GM20000 (cell line): ENCODE measurements around the gene TUBB2A.

ENCODE experiments used
- DNase-seq: peaks from one replicate; pipeline ENCODE4 v3.0.0; 2012; ENCODE audit warnings: low spot score
- TF ChIP-seq, protein P1 (sequence below): IDR thresholded peaks from 2 replicates; pipeline ENCODE4 v1.5.1; 2012; ENCODE audit warnings: mild to moderate bottlenecking, control low read depth; ENCODE audit errors: extremely low read depth, missing control alignments

TUBB2A gene

DNA sequence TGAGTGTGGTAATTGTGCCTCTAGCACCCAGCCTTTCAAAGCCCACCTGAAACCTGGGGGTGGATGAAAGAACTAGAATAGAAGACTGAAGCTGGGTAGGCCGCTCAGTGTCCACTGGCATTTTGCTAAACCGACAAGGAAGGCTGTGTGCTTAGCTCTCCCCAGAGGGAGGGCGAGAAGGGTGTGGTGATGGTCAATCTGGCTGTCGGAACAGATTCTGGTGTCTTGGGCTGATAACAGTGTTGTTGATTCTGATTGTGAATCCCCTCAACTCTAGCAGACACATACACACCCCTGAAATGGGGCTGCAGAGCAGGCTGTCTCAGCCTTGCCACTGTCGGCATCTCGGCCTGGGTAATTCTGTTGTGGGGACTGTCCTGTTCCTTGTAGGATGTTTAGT lies 43.0 kb downstream of the TUBB2A start:
- TF ChIP-seq, protein P1, sequence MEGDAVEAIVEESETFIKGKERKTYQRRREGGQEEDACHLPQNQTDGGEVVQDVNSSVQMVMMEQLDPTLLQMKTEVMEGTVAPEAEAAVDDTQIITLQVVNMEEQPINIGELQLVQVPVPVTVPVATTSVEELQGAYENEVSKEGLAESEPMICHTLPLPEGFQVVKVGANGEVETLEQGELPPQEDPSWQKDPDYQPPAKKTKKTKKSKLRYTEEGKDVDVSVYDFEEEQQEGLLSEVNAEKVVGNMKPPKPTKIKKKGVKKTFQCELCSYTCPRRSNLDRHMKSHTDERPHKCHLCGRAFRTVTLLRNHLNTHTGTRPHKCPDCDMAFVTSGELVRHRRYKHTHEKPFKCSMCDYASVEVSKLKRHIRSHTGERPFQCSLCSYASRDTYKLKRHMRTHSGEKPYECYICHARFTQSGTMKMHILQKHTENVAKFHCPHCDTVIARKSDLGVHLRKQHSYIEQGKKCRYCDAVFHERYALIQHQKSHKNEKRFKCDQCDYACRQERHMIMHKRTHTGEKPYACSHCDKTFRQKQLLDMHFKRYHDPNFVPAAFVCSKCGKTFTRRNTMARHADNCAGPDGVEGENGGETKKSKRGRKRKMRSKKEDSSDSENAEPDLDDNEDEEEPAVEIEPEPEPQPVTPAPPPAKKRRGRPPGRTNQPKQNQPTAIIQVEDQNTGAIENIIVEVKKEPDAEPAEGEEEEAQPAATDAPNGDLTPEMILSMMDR: no peak
- DNase-seq: no peak

DNA sequence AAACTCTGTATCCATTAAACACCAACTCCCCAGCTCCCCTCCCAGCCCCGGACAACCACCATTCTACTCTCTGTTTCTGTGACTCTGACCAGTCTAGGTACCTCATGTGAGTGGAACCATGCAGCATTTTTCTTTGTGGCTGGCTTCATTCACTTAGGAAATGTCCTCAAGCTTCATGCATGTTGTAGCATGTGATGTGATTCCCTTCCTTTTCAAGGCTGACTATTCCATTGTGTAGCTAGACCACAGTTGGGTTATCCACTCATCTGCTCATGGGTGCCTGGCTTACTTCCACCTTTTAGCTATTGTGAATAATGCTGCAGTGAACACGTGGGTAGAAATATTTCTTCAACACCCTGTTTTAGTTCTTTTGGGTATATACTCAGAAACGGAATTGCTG lies 47.6 kb downstream of the TUBB2A start:
- no peak for DNase-seq
- TF ChIP-seq, protein P1: no peak

DNA sequence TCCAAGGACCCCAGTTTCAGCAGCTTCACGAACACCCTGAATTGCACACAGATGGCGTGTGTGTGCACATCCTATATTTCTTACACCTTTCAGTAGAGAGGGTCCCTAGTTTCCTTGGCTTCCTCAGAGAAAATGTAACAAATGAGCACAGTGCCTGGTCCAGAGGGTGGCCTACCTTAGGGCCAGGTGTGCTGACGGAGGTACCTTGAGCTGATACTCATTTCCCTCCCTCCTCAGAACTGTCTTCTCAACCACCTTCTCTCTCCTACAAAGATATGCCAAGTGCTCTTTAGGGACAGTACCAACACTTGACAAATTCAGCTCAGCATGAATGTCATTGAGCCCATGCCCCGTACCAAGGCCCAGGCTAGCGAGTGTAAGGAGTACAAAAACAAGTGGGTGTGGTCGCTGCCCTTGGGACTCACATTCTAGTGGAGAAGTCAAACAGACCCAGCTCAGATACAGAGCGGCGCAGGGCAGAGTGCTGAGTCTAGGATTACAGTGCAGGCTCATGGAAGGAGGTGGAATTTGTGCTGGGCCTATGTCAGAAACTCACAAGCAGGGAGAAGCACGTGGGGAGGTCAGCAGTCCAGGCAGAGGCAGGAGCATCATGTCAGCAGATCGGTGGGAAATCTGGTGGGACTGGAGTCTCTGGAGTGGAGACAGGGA lies 48.5 kb downstream of the TUBB2A start:
- TF ChIP-seq, protein P1: no peak

More for the DNA sequence above, 48.5 kb downstream of the TUBB2A start:
- no peak for DNase-seq
